ENCODE data around the gene VPS13A. TPM values are rescaled to one million over a fixed set of nuclear protein-coding genes. Genes with fewer than 3 reads are reported as not detected.

The VPS13A gene
- total and polyA plus RNA-seq, 9 of the 15 experiments (the other 6 are each of a cell fraction or from before 2014, with no cell fraction given) = 5.6 to 29.9 (median 14.7) TPM

DNA sequence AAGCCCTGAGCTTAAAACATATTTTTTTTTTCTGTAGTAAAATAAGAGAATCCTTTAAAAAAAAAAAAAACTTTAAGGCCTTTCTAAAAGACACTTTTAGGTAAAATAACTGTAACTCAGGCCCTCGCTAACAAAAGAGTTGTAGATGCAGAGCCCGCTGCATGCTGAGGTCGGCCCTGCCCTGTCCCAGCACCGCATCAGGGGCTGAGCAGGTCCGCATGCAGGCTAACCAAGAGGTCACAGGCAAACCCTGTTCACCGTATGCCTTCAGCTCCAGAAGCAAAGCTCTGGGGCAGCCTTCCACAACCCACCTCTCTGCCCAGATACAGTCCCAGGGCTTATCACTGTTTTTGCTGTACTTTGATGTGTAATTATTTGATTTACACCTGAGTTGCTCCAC is 254.7 kb downstream of the VPS13A start:
- Histone ChIP-seq H3K79me2 (ENCODE audit: control insufficient read depth, insufficient read depth, low read length) (no peaks in the 10 kb centered on the region), H3K9ac (ENCODE audit: insufficient read depth in 1 of 2, low read depth in 2 of 2, low read length in 2 of 2) (no peak overlapping the region), H3K36me3 (ENCODE audit: control insufficient read depth, insufficient read depth, low read length) (no peaks in the 10 kb centered on the region), H3K4me2 (ENCODE audit: insufficient read depth, low read length) (no peak overlapping the region), H3K4me3 (no peak overlapping the region), H3K4me1 (replicated peaks in 1 of 2; ENCODE audit: control insufficient read depth in 2 of 2, insufficient read depth in 2 of 2, low read length in 2 of 2) (no peaks in the 10 kb centered on the region; a peak in 1 of 5 replicates), H3K9me3 (replicated peaks; ENCODE audit: control insufficient read depth, insufficient read depth, low read depth, low read length) (no peaks in the 10 kb centered on the region), H3K27me3 (ENCODE audit: control insufficient read depth in 2 of 2, insufficient read depth in 2 of 2, low read length in 2 of 2) (peaks cover 5 to 37% of the 10 kb centered on the region in 2 experiments; a peak in 4 of 5 replicates), H3K9me1 (ENCODE audit: control insufficient read depth, insufficient read depth, low read length) (no peaks in the 10 kb centered on the region), H4K20me1 (replicated peaks; ENCODE audit: control insufficient read depth, insufficient read depth, low read length) (no peaks in the 10 kb centered on the region), H2AFZ (ENCODE audit: low read depth, low read length) (no peak overlapping the region), H3K27ac (ENCODE audit: extremely low read depth, low read depth, low read length) (no peak overlapping the region)
- ATAC-seq = no peak
- BruUV-seq (replicated peaks) = no TSS peak
- TF ChIP-seq MECOM (CRISPR knock-in tag; IDR thresholded peaks at IDR 0.05) (no peak), L3MBTL2 (IDR thresholded peaks at IDR 0.05) (no peak), TSC22D4 (tag; IDR thresholded peaks at IDR 0.05) (no peak), FOS (IDR thresholded peaks at IDR 0.05; ENCODE audit: extremely low read depth, insufficient read length) (no peak), GABPB1 (CRISPR knock-in tag; IDR thresholded peaks at IDR 0.05) (no peak), TEAD1 (CRISPR knock-in tag; IDR thresholded peaks at IDR 0.05) (no peak), MEIS2 (IDR thresholded peaks at IDR 0.05; ENCODE audit: partially characterized antibody) (no peak), IRF2 (CRISPR knock-in tag; IDR thresholded peaks at IDR 0.05) (no peak), ZNF12 (CRISPR knock-in tag; IDR thresholded peaks at IDR 0.05) (no peak), ERF (CRISPR knock-in tag; IDR thresholded peaks at IDR 0.05) (no peak)
- TF ChIP-seq, protein P1, sequence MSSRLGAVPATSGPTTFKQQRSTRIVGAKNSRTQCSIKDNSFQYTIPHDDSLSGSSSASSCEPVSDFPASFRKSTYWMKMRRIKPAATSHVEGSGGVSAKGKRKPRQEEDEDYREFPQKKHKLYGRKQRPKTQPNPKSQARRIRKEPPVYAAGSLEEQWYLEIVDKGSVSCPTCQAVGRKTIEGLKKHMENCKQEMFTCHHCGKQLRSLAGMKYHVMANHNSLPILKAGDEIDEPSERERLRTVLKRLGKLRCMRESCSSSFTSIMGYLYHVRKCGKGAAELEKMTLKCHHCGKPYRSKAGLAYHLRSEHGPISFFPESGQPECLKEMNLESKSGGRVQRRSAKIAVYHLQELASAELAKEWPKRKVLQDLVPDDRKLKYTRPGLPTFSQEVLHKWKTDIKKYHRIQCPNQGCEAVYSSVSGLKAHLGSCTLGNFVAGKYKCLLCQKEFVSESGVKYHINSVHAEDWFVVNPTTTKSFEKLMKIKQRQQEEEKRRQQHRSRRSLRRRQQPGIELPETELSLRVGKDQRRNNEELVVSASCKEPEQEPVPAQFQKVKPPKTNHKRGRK (tag; IDR thresholded peaks at IDR 0.05) = no peak
- TF ChIP-seq, protein P2, sequence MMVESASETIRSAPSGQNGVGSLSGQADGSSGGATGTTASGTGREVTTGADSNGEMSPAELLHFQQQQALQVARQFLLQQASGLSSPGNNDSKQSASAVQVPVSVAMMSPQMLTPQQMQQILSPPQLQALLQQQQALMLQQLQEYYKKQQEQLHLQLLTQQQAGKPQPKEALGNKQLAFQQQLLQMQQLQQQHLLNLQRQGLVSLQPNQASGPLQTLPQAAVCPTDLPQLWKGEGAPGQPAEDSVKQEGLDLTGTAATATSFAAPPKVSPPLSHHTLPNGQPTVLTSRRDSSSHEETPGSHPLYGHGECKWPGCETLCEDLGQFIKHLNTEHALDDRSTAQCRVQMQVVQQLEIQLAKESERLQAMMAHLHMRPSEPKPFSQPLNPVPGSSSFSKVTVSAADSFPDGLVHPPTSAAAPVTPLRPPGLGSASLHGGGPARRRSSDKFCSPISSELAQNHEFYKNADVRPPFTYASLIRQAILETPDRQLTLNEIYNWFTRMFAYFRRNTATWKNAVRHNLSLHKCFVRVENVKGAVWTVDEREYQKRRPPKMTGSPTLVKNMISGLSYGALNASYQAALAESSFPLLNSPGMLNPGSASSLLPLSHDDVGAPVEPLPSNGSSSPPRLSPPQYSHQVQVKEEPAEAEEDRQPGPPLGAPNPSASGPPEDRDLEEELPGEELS (CRISPR knock-in tag; IDR thresholded peaks at IDR 0.05; ENCODE audit: borderline replicate concordance) = no peak
- TF ChIP-seq, protein P3, sequence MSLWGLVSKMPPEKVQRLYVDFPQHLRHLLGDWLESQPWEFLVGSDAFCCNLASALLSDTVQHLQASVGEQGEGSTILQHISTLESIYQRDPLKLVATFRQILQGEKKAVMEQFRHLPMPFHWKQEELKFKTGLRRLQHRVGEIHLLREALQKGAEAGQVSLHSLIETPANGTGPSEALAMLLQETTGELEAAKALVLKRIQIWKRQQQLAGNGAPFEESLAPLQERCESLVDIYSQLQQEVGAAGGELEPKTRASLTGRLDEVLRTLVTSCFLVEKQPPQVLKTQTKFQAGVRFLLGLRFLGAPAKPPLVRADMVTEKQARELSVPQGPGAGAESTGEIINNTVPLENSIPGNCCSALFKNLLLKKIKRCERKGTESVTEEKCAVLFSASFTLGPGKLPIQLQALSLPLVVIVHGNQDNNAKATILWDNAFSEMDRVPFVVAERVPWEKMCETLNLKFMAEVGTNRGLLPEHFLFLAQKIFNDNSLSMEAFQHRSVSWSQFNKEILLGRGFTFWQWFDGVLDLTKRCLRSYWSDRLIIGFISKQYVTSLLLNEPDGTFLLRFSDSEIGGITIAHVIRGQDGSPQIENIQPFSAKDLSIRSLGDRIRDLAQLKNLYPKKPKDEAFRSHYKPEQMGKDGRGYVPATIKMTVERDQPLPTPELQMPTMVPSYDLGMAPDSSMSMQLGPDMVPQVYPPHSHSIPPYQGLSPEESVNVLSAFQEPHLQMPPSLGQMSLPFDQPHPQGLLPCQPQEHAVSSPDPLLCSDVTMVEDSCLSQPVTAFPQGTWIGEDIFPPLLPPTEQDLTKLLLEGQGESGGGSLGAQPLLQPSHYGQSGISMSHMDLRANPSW (CRISPR knock-in tag; IDR thresholded peaks at IDR 0.05) = no peak
- WGBS (ENCODE audit: insufficient coverage, low coverage, missing lambda C conversion rate) = 8% methylated on average over 3 of the region's 6 CpGs
- ChIA-PET POLR2A (no interaction called here), CTCF (ENCODE audit: low intra/inter-chr PET ratio) (no interaction called here)
- in situ Hi-C loops (cut with MboI) (loop anchor here (10.0 to 25.0 kb wide), 2 partner anchors 693 to 930 kb away; no protein-coding TSS in a partner anchor), intact Hi-C loops (cut with micrococcal nuclease) (loop anchor here (2.0 to 5.0 kb wide), 3 partner anchors 57 to 690 kb away; no protein-coding TSS in a partner anchor)
- no peak for FAIRE-seq
- no peak for DNase-seq (ENCODE audit: extremely low read depth in 1 of 4, low spot score in 3 of 4)

Data from K562 (cell line).